ENCODE data around the gene EVPL.
"Not testable (repeated sequence)": the region's sequence is repeated elsewhere in the genome, so short reads cannot be mapped to it uniquely, and the experiment has no call there.

Gene EVPL

DNA sequence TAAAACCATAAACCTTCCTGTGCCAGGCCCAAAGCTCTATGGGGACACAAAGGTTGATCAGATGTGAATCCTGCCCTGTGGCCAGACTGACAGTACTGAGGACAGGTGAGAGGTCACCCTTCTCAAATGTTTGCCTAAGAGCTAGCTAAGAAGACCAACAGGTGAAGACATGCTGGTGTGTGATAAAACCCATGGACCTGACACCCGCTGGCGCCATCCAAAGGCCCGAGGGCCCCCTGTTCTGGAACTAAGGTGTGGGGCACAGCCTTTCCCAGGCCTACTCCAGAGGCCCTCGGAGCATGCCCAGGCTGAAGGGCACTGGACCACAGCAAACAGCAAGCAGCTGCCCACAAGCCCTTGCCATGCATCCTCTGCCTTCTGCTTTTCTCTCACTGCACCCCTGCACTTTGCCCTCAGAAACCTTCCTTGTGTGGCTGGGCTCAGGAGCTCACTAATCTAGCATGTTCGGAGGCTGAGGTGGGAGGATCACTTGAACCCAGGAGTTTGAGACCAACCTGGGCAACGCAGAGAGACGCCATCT, 31.7 kb downstream of the EVPL start:
- DNase-seq: no peak

DNA sequence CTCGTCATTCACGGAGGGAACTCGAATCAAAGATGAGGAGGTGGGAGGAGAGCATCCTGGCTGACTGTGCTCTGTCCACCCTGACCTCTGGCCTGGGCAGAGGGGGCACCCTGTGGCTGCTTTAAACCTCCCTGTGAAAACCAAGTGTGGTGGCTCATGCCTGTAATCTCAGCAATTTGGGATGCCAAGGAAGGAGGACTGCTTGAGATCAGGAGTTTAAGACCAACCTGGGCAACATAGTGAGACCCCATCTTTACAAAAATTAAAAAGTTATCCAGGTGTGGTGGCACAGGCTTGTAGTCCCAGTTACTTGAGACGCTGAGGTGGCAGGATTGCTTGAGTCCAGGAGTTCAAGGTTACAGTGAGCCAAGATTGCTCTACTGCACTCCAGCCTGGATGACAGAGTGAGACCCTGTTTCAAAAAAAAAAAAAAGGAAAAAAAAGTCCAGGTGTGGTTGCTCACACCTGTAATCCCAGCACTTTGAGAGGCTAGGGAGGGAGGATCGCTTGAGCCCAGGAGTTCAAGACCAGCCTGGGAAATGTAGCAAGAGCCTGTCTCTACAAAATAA, 32.2 kb downstream of the EVPL start:
- no peak for DNase-seq

GRCh38 chr17:75991396-75991795, 35.7 kb downstream of the EVPL start:
- DNase-seq: no peak

DNA sequence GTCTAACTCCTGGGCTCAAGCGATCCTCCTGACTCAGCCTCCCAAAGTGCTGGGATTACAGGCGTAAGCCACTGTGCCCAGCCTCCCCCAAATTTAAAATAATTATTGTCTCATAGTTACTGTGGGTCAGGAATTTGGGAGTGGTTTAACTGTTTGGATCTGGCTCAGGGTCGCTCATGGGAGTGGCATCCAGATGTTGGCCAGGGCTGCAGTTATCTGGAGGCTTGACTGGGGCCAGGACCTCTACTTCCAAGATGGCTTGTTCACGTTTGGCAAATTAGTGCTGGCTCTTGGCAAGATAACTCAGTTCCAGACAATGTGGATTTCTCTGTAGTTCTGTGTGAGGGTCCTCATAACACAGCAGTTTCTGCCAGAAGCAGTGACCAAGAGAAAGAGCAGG, 40.1 kb downstream of the EVPL start:
- no peak for DNase-seq

GRCh38 chr17:75985986-75986385, 41.1 kb downstream of the EVPL start:
- DNase-seq: no peak

DNA sequence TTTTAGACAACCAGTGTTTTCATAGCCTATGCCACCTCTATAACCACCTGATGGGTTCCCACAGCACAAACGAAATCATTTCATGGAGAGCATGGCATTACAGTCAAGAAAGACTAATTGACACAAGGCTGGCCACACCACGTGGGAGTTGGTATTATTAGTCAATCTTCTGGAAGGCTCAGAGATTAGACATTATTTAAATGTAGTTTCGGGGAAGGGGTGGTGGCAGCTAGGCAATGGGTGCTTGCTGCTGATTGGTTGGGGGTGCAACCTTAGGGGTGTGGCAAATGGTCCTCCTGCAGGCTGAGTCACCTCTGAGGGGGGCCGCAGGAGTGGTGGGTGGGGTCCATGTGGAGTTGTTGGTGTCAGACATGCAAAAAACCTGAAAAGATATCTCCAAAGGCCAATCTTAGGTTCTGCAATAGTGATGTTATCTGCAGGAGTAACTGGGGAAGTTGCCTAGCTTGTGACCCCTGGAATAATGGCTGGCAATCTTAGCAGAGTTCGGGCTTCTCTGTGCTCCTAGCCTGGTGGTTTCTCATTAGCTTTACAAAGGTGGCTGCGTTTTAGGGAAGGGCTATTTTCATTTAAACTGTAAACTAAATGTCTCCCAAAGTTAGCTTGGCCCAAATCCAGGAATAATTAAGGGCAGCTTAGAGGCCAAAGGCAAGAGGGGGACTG, 43.5 kb downstream of the EVPL start:
- DNase-seq: no peak

GRCh38 chr17:75981019-75981615, 46.0 kb downstream of the EVPL start:
- DNase-seq: no peak

GRCh38 chr17:75980188-75981018, 46.7 kb downstream of the EVPL start:
- no peak for DNase-seq

- DNase-seq: peak; percentile 42
Measured at GRCh38 chr17:75979705-75980187, 47.4 kb downstream of the EVPL start.

DNA sequence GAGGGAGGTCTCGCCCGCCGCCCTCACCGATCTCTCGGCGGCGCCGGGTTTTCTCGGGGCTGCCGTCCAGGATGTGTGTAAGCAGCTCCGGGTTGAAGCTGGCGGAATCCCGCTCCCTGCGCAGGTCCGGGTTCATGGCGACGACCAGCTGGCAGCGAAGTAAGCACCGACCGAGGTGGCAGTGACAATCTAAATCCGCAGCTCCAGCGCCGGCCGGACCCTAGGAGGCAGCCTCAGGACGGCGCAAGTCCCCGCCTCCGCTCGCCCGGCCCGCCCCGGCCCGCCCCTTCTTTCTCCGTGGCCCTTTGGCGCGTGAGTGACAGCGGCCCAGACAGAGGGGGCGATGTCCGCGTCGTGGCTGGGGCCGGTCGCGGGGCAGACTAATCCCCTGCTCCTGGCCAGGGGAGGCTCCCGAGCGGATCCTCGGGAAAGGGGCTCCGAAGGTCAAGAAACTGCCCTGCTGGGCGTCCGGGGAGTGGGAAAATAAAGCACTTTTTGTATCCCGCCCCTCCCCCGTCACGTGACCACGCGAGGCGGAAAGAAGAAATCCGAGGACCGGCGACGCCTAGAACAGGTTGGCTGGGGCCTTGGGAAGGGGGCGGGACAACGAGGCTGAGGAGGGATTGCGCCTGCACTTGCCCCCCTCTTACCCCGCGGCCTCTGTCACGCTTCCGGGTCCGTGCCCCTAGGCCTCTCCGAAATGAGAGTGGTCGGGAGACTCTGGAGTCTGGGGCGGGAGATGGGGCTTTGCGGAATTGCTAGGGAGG, 48.0 kb downstream of the EVPL start, which contains the start of the genes ACOX1 and TEN1:
Gene ACOX1, minus strand, starts transcription at position 229 of the 767 bp plus-strand sequence. Its CDS starts 93 bp downstream, at position 136.
Gene TEN1, plus strand, starts transcription at position 303 of the 767 bp plus-strand sequence. CDS start 6,953 bp downstream, outside the sequence.
- DNase-seq: peak; percentile 92

DNA sequence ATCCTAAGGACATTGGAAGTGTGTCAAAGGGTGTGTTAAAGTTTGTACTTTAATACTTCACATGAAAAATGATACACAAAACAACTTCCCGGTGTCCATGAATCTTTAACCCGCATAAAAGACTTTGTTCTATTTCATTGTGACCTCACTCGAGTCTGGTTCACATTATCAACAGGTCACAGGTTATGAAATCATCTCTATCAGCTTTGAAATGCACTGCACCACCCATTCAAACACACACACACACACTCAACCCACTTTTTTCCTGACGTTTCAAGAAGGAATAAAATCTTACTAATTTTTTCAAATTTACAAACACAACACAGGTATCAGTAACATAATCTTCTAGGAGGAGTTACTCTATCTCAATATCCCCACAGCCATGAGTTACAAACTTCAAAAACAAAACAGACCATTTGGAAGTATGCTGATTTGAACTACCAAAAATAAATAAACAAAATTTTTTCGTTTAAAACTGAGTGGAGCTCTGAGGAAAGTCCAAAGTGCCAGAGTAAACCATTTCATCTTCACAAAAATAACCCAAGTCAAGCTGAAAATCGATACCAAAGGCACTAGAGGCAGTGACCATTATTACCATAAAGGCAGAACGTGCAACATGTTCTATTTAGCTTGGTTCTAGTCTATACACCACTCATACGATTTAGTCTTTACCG, 50.8 kb downstream of the EVPL start:
- no peak for DNase-seq

DNA sequence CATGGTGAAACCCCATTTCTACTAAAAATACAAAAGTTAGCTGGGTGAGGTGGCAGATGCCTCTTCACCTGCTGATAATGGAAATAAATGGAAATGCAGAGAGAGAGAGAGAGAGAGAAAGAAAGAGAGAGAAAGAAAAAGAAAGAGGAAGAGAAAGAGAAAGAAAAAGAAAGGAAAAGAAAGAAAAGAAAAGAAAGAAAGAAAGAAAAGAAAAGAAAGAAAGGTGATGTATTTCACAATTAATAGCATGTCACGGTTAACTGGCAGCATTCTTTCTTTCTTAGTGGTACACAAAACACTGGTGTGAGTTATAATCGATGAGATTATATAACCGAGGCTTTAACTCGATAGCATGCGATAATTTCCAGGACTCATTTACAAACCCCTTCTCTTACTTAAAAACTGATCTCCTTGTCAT, 51.3 kb downstream of the EVPL start:
- no peak for DNase-seq

GRCh38 chr17:75975187-75975586, 51.9 kb downstream of the EVPL start:
- not testable (repeated sequence) for DNase-seq

DNA sequence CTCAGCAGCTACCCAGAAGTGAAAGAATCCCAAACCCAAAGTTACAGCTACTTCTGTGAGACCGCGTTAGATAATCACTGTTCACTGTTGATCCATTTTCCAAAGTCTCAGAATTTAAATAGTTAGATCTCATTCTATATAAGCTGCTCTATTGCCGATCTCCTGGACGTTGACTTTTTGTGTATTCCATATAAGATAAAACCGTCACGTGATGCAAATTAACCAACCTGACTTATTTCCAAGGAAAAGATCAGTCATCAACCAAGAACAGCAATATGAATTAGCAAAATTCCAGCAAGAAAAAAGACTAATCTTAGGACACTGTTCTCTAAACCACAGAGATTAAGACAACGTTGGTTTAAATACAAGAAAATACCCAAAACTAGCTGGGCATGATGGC, 56.5 kb downstream of the EVPL start:
- DNase-seq: no peak

DNA sequence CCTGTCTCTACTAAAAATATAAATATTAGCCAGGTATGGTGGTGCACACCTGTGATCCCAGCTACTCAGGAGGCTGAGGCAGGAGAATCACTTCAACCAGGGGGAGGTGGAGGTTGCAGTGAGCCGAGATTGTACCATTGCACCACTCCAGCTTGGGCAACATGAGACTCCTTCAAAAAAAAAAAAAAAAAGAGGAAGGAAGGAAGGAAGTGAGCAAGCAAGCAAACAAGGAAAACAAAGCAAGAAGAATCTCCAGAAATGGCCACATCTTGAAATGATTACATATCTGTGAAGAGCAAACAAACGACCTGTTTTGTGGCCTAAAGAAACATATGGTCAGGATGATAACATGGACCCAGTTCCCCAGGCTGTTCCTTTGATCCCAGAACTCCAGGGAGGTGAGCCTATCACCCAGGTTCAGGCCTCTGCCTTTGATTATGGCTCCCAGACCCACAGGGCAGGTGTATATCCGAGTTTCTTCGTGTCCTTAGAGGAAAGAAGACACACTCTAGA, 57.0 kb downstream of the EVPL start:
- DNase-seq: no peak

GRCh38 chr17:75969044-75969443, 58.1 kb downstream of the EVPL start:
- DNase-seq: not testable (repeated sequence)

DNA sequence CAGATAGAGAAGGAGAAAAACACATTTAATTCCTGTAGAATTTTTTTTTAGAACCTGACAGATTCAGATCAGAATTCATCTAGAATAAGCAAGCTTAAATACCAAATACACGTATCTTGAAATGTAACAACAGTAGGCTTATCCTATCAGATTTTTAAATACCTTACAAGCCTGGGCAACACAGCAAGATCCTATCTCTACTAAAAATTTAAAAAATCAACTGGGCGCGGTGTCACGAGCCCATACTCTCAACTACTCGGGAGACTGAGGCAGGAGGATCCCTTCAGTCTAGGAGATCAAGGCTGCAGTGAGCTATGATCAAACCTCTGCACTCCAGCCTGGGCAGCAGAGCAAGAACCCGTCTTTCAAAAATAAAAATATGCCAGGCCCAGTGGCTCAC, 61.6 kb downstream of the EVPL start:
- no peak for DNase-seq

DNA sequence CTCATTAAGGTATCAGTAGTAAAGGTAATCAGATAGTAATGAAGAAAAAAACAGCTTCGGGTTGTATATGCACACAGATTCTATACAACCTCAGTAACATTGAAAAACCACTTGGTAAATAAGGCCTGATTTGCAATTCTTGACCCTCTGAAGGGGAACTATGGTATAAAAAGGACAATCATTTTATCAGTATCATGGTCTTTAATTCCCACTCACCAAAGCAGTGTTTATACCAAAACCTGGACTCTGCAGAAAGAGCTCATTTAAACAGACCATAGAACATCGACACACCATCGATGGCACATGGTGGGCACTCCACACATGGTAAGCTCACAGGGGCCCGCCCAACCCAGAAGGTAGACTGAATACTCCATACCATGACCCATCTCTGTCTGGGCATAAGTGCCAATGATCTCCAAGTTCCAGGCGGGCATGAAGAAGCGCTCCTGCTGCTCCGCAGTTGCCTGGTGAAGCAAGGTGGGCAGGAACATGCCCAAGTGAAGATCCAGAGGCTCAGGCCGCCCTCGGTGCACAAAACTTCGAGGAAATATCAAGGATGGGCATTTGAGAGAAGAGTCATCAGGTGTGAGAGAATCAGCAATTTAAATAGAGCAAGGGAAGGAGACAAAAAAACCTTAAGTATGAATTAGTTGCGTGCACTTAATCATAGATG, 67.1 kb downstream of the EVPL start:
- DNase-seq: no peak

DNA sequence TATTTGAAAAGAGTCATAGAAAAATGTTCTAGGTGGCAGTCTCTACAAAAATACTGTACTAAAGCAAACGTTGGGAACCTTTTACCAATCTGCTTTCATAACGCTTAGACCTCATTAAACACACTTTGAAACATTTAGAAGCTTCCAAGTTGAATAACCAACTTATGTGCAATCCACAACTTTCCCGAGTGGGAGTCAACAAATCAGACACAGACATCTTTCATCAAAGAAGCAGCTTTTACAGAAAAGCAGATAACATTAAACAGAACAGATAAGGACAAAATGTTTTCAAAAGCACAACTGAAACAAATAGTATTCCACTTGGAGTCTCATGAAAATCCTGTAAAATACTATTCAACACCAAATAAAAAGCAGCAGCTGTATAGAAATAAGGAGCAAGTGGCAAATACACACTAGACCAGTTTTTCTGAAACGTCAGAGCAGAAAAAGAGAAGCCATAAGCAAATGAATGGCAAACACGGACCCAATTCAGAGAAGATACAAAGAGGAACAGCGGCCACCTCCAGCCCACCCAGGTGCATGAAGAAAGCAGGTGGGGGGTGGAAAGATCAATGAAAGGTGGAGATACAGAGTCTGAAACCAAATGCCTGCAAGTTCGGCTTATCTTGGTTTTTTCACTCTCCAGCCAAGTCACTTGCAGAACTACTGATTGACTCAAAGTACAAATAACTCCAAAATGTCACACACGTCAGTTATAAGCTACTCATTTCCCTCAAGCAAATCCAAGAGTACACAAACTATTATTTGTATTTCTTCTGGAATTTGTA, 67.9 kb downstream of the EVPL start:
- DNase-seq: no peak

All from NCI-H526 treated with DMSO at 0.1 percent for 48 hours (cell line).